Hematopoietic multipotent progenitor cell treated with erythropoietin and hydrocortisone succinate and interleukin-3 and kit ligand, for 15 days (in vitro differentiated cells): ENCODE measurements around the gene MSL3.

ENCODE experiments used
- DNase-seq: peaks from one replicate; pipeline ENCODE4 v3.0.0-alpha.2; 2015; ENCODE audit warnings: low spot score

MSL3 gene, protein sequence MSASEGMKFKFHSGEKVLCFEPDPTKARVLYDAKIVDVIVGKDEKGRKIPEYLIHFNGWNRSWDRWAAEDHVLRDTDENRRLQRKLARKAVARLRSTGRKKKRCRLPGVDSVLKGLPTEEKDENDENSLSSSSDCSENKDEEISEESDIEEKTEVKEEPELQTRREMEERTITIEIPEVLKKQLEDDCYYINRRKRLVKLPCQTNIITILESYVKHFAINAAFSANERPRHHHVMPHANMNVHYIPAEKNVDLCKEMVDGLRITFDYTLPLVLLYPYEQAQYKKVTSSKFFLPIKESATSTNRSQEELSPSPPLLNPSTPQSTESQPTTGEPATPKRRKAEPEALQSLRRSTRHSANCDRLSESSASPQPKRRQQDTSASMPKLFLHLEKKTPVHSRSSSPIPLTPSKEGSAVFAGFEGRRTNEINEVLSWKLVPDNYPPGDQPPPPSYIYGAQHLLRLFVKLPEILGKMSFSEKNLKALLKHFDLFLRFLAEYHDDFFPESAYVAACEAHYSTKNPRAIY

GRCh38 chrX:11757719-11758399 lies at the start of gene MSL3:
MSL3 (plus strand) TSS chrX:11758237; CDS start chrX:11758264, 27 bp downstream.
- peak; percentile 65 for DNase-seq

DNA sequence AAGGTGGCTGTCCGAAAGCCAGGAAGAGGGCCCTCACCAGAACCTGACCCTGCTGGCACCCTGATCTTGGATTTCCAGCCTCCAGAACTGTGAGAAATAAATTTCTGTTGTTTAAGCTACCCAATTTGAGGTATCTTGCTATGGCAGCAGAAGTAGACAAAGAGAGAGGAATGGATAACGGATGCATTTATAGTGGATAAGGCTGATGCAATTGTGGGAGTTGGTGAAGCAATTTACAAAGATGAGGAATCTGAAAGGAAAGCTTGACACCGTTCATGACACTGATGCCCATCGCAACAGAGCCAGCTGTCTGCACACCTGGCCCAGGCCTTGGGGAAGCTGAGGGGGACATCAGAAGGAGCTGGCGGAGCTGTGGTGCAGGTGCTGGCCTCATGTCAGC lies 35.7 kb upstream of the MSL3 start:
- no peak for DNase-seq

- peak; percentile 5 for DNase-seq
These were observed 33.7 kb upstream of the MSL3 start for GRCh38 chrX:11724122-11725017.

- DNase-seq, result no peak
These were observed 32.2 kb upstream of the MSL3 start for GRCh38 chrX:11725631-11726442.

DNA sequence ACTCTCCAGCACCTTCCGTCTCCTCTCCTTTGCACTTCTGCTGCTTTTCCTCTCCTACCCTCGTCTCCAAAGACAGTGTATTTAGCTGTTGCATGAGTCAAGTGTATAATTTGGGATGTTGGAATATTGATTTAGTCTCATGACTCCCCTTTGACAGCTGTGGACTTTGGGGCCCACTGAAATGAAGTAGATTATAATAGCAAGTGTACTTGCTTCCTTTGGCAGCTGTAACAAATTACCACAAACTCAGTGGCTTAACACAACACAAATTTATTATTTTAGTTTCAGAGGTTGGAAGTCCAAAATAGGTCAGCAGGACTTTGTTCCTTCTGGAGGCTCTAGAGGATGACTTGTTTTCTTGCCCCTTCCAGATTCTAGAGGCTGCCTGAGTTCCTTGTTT lies 29.5 kb upstream of the MSL3 start:
- no peak for DNase-seq

- DNase-seq, result no peak
These were observed 24.4 kb upstream of the MSL3 start for GRCh38 chrX:11733614-11734013.

DNA sequence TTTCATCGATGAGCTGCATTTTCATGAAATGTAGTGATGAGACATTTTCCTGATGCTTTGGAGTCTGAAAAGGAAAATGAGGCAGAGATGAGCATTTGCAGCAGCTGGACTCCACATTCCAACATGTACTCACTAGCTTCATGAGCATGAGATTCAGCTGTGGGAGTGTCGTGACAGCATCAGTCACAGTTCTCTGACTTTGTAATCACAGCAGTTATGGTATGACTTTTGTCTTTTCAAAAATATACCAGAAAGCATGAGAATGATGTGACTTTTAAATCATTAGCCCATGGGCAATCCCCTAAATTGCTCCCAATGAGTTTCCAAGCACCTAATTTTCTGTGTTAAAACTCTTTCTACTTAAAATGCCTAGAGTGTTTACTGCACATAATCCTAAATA lies 18.3 kb upstream of the MSL3 start:
- no peak for DNase-seq

GRCh38 chrX:11740794-11741193 lies 17.2 kb upstream of the MSL3 start:
- no peak for DNase-seq

DNA sequence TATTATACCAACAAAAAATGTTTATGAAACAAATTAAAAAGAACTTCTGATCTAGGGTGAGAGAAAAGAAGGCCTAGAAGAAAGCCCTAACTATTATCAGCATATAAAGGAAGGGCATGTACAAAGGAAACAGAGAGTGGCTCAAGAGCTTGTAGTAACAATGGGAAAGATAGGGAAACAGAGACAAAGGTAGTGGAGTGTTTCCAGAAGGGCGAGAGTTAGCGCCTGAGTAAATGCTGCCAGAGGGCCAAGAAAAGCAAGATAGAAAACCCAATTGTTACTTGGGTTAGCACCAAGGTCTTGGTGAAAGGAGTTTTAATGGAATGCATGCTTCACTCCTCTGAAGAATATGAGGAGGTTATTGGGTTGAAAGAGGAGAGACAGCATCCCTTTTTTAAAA lies 16.5 kb upstream of the MSL3 start:
- no peak for DNase-seq

DNA sequence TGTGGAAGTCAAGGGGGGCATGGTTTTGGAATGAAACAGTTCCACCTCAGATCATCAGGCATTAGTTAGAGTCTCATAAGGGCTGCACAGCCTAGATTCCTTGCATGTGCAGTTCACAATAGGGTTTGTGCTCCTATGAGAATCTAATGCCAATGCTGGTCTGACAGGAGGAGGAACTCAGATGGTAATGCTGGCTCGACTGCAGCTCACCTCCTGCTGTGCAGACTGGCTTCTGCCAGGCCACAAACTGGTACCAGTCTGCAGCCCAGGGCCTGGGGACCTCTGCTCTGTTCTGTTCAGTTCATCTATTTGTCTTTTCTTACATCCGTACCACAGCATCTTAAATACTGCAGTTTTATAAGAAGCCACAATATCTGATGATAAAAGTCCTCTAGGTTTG lies 12.2 kb upstream of the MSL3 start:
- no peak for DNase-seq

DNA sequence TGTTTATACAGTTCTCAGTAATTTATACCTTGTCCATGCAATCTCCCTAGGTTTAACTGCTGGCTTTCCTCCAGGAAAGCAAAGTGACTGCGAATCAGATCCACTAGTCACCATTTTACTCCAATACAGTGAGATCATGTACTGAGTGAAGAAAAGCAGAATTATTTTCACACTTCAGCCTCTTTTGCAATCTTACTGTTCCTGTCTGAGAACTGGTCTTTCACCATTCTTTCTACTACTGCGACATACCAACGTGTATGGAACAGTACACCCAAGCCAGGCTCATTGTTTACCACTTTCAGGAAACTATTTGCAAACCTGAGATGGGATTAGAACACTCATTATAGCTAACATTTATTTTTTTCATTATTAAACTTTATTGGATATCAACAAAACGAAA lies 8.0 kb upstream of the MSL3 start:
- no peak for DNase-seq

- no peak for DNase-seq
These were observed 7.3 kb upstream of the MSL3 start for GRCh38 chrX:11750694-11751093.

GRCh38 chrX:11751261-11751660 lies 6.8 kb upstream of the MSL3 start:
- no peak for DNase-seq

GRCh38 chrX:11753668-11754067 lies 4.4 kb upstream of the MSL3 start:
- DNase-seq, result no peak

DNA sequence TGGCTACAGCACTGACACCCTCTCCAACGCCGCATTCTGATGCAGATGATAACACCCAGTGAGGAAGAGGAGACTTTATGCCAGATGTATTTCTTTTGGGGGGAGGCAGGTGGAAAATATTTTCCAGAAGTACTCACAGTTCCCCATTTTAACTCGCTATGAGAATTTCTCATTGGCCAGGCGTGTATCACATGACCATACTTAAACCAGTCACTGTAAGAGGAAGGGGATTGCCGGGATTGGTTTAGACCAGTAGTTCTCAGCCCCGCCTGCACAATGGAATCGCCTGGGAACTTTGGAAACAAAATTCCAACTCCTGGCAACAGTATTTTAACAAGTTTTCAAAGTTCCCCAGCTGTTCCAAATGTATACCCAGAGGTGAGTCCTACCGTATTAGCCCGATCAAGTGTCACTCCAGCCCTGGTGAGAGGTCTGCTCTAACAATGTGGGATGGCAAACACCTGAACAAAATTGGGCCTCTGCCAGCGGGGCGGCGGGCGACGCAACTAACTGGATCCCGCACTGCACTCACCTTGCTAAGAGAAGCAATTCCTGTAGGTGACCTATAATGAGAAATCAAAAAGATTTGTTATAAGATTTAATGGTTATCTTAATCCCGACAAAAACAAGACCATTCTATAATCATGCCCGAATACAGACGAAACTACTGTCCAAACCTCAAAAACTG lies 2.9 kb upstream of the MSL3 start:
- no peak for DNase-seq

GRCh38 chrX:11755724-11756123 lies 2.3 kb upstream of the MSL3 start:
- no peak for DNase-seq

DNA sequence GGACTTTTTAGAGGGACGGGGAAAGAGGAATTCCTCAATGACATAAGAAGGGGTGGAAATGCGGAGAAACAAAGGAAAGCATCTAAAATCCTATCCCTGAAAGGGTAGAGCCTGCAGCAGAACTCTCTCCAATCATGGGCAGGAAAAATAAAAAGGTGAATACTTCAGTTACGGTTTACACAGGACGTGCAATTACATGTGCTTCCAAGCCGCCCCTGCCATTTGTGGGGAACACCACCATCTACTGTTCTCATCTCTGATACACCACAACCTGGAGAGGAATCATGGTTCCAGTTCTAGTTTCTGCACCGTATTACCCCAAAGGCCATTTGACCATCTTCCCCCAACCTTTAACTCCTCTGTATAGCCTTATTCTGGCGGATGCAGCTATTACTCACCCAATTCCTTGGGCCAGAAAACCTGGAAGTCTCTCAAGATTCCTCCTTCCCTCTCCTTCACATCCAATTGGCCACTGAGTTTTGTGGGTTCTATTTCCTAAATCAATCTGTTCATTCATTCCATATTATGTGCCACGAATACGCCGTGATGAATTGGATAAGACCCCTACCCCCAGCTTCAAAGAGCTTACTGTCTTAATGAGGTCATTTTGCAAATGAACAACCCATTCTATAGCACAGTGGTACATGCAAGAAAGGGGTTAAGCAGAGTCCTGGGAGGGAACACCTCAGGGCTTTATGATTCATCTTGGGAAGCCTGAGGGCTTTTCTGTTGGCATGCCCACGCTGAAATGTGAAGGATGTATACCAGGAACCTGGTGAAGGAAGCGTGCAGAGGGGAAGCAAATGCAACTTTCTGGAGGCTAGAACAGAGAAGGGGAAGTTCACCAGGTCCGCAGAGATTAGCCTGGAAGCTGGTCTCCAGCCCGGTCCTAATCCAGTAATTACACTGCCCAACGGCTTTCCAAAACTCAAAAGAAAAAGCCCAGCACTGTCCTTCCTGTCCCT lies 1.4 kb upstream of the MSL3 start:
- DNase-seq, result no peak

GRCh38 chrX:11757397-11757718 lies 679 bp upstream of the MSL3 start:
- DNase-seq, result no peak

DNA sequence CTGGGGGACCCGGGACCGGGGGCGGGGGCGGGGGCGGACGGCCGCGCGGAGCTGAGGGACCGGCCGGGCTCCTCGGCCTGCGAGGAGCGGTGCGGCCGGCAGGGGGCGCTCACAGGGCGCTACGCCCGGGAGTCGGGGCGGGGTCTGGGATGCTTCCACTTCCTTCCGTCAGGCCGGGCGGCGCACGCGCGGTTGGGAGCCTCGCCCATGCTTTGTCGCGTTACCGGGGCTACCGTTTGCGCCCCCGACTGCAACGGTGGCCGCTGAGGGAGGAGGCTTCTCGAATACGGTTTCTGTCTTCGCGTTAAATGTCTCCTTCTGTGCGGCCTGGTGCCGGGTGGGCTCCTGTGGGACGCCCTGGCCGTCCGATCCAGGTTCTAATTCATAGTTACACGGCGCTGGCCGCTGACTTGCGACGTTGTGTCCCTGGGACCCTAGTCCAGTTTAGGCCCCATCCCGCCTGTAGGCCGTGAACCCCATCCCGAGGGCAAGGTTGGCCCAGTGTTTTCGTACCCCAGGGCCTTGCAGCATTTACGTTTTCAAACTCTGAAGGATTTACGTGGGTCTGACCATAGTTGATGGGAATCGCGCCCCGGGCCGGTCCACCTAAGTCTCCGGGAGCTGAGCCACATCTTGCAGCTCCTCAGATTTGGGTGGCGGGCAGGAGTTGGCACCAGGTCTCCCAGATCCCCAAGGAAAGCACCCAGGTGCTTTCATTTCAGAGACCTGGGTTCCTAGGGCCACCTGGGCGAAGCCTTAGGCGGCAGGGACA lies 549 bp downstream of the MSL3 start:
- peak; percentile 84 for DNase-seq
